HepG2 (cell line): ENCODE measurements around the gene C5orf24. TPM values are rescaled to one million over a fixed set of nuclear protein-coding genes. Genes with fewer than 3 reads are reported as not detected.
A peak's percentile ranks its signal among the peaks of the same experiment; 100 is the strongest.

Source experiments
- ARNTL ChIP-seq: sonication (generic); formaldehyde crosslinking; IDR thresholded peaks from 2 replicates; pipeline ENCODE4 v1.4.0; 2020; ENCODE audit warnings: mild to moderate bottlenecking, missing genetic modification reagents
- BRF2 ChIP-seq: sonication (generic); formaldehyde crosslinking; IDR thresholded peaks from 2 replicates; pipeline ENCODE4 v1.8.1; 2022; ENCODE audit warnings: mild to moderate bottlenecking, missing genetic modification reagents
- GABPA ChIP-seq, 2 experiments: IDR thresholded peaks; 2 replicates each; pipeline ENCODE4 v1.6.1; 2011 to 2016; ENCODE audit warnings: low read depth in 2 of 2, low read length in 1 of 2, missing biosample characterization in 1 of 2, missing genetic modification characterization in 1 of 2
- HNRNPLL ChIP-seq: fragments of 200-400 bp; formaldehyde crosslinking; IDR thresholded peaks from 2 replicates; pipeline ENCODE4 v1.6.1; 2017; ENCODE audit warnings: mild to moderate bottlenecking, low read depth, low read length; ENCODE audit not compliant: poor library complexity, severe bottlenecking
- HNRNPUL1 ChIP-seq: fragments of 200-400 bp; formaldehyde crosslinking; IDR thresholded peaks from 2 replicates; pipeline ENCODE4 v1.6.1; 2017; ENCODE audit warnings: low read depth, mild to moderate bottlenecking, low read length, moderate library complexity
- IRX3 ChIP-seq: sonication (generic); formaldehyde crosslinking; IDR thresholded peaks from 2 replicates; pipeline ENCODE4 v1.8.1; 2023; ENCODE audit warnings: mild to moderate bottlenecking, low read depth, missing genetic modification reagents, borderline replicate concordance
- MBD4 ChIP-seq: IDR thresholded peaks from 2 replicates; pipeline ENCODE4 v1.6.1; 2012; ENCODE audit warnings: low read length, inconsistent platforms, borderline replicate concordance
- MYPOP ChIP-seq: sonication (generic); formaldehyde crosslinking; IDR thresholded peaks from 2 replicates; pipeline ENCODE4 v1.8.1; 2023; ENCODE audit warnings: mild to moderate bottlenecking, moderate library complexity, missing genetic modification reagents
- NCOA2 ChIP-seq: sonication (generic); formaldehyde crosslinking; IDR thresholded peaks from 2 replicates; pipeline ENCODE4 v1.8.0; 2022; ENCODE audit warnings: inconsistent platforms
- NRL ChIP-seq: sonication (generic); formaldehyde crosslinking; IDR thresholded peaks from 2 replicates; pipeline ENCODE4 v1.5.0; 2020; ENCODE audit warnings: missing genetic modification reagents, mild to moderate bottlenecking, moderate library complexity, borderline replicate concordance
- RORA ChIP-seq: sonication (generic); formaldehyde crosslinking; IDR thresholded peaks from 2 replicates; pipeline ENCODE4 v1.5.0; 2020; ENCODE audit warnings: mild to moderate bottlenecking, missing genetic modification reagents, moderate library complexity
- SP4 ChIP-seq: sonication (generic); formaldehyde crosslinking; IDR thresholded peaks from 2 replicates; pipeline ENCODE4 v1.8.1; 2023; ENCODE audit warnings: mild to moderate bottlenecking, missing genetic modification reagents
- TAF15 ChIP-seq: fragments of 200-400 bp; formaldehyde crosslinking; IDR thresholded peaks from one replicate; pipeline ENCODE4 v1.6.1; 2018; ENCODE audit warnings: mild to moderate bottlenecking, low read depth, low read length; ENCODE audit not compliant: poor library complexity, severe bottlenecking
- TBL1XR1 ChIP-seq: fragments of 150-350 bp; IDR thresholded peaks from 2 replicates; pipeline ENCODE4 v1.6.1; 2014; ENCODE audit warnings: borderline replicate concordance, low read length; ENCODE audit not compliant: partially characterized antibody
- ZBTB2 ChIP-seq: sonication (generic); formaldehyde crosslinking; IDR thresholded peaks from 2 replicates; pipeline ENCODE4 v1.8.0; 2022; ENCODE audit warnings: low read depth, missing genetic modification reagents
- ZNF275 ChIP-seq: sonication (generic); formaldehyde crosslinking; IDR thresholded peaks from 2 replicates; pipeline ENCODE4 v1.8.0; 2022; ENCODE audit warnings: missing genetic modification reagents, mild to moderate bottlenecking, inconsistent platforms, borderline replicate concordance
- ZNF296 ChIP-seq: sonication (generic); formaldehyde crosslinking; conservative IDR thresholded peaks from 2 replicates; pipeline ENCODE4 v1.5.0; 2020; ENCODE audit warnings: mild to moderate bottlenecking, missing genetic modification reagents
- ZNF337 ChIP-seq: sonication (generic); formaldehyde crosslinking; IDR thresholded peaks from 2 replicates; pipeline ENCODE4 v1.5.1; 2020; ENCODE audit warnings: missing genetic modification reagents, low read depth, mild to moderate bottlenecking, borderline replicate concordance
- ZNF546 ChIP-seq: sonication (generic); formaldehyde crosslinking; conservative IDR thresholded peaks from 2 replicates; pipeline ENCODE4 v1.8.1; 2023; ENCODE audit warnings: mild to moderate bottlenecking, missing genetic modification reagents
- ZNF552 ChIP-seq: sonication (generic); formaldehyde crosslinking; IDR thresholded peaks from 2 replicates; pipeline ENCODE4 v1.9.0; 2022; ENCODE audit warnings: missing genetic modification reagents, mild to moderate bottlenecking, borderline replicate concordance
- ZNF572 ChIP-seq: sonication (generic); formaldehyde crosslinking; IDR thresholded peaks from 2 replicates; pipeline ENCODE4 v1.5.1; 2020; ENCODE audit warnings: mild to moderate bottlenecking, missing genetic modification reagents
- ZNF891 ChIP-seq: sonication (generic); formaldehyde crosslinking; IDR thresholded peaks from 2 replicates; pipeline ENCODE4 v1.5.0; 2020; ENCODE audit warnings: mild to moderate bottlenecking, missing genetic modification reagents
- ZSCAN21 ChIP-seq: sonication (generic); formaldehyde crosslinking; IDR thresholded peaks from 2 replicates; pipeline ENCODE4 v1.8.0; 2022; ENCODE audit warnings: mild to moderate bottlenecking, missing genetic modification reagents, moderate library complexity, borderline replicate concordance
- polyA plus RNA-seq, 8 experiments: library from polyadenylated mRNA; depleted of rRNA in 3 of 8; stranded (reverse) in 7 of 8; unstranded in 1 of 8; fragments of >200 nt; fragmentation: Illumina TruSeq in 4 of 8; extraction: Trizol in 4 of 8; gene quantifications; 2 replicates each; pipeline versions ENCODE4 v1.2.1 to v1.2.3, GENCODE V29; 2011 to 2016; ENCODE audit warnings: low read depth in 4 of 8, missing spikeins in 1 of 8, mixed read lengths in 1 of 8; ENCODE audit not compliant: insufficient read depth in 1 of 8
- total RNA-seq, 5 experiments: library from RNA; depleted of rRNA; stranded (reverse); fragments of >200 nt; fragmentation: Illumina TruSeq; extraction: Trizol; gene quantifications; 2 replicates each; pipeline ENCODE4 v1.2.3, GENCODE V29; 2016; ENCODE audit warnings: low read depth in 1 of 5

The C5orf24 gene
- total and polyA plus RNA-seq, 2 of the 13 experiments (the other 11 are each of a cell fraction or from before 2014, with no cell fraction given), result 34.6 to 41.5 TPM

GRCh38 chr5:134873987-134874830 is 28.4 kb downstream of the C5orf24 start, which contains the start of gene TXNDC15 (continued):
- TF ChIP-seq GABPA (IDR thresholded peaks at IDR 0.05; ENCODE audit: low read depth, low read length) (peak; percentile 12; the same call in 1 of the 2 replicates), GABPA (CRISPR knock-in tag; IDR thresholded peaks at IDR 0.05; ENCODE audit: low read depth) (peak; percentile 46; the same call in 1 of the 2 replicates), IRX3 (CRISPR knock-in tag) (peak; percentile 89; the same call in 1 of the 2 replicates), ZNF546 (CRISPR knock-in tag) (peak; percentile 28; the same call in 1 of the 2 replicates), ZNF275 (CRISPR knock-in tag) (peak; percentile 76; the same call in 1 of the 2 replicates), ARNTL (peak; percentile 59), NRL (CRISPR knock-in tag) (peak; percentile 73; the same call in 1 of the 2 replicates), MYPOP (CRISPR knock-in tag) (peak; percentile 72), HNRNPLL (peak; percentile 90), ZNF572 (CRISPR knock-in tag) (no peak; the same call in 1 of the 2 replicates), BRF2 (CRISPR knock-in tag) (no peak), TAF15 (no peak), ZNF552 (no peak; the same call in 1 of the 2 replicates), NCOA2 (peak; percentile 40; the same call in 1 of the 2 replicates), ZNF296 (peak; percentile 66), ZNF891 (CRISPR knock-in tag) (peak; percentile 76), RORA (CRISPR knock-in tag) (no peak), ZNF337 (CRISPR knock-in tag) (peak; percentile 82; the same call in 1 of the 2 replicates), ZSCAN21 (CRISPR knock-in tag) (no peak; the same call in 1 of the 2 replicates), TBL1XR1 (no peak), MBD4 (no peak), ZBTB2 (CRISPR knock-in tag) (no peak), SP4 (peak; percentile 82), HNRNPUL1 (peak; percentile 40; the same call in 1 of the 2 replicates)
